Measurements from ENCODE around the gene CHN1.

GRCh38 chr2:174821628-174822027, 183.6 kb downstream of the CHN1 start:
- TF ChIP-seq POLR2A (IDR thresholded peaks at IDR 0.05) (no peak), POLR2AphosphoS5 (IDR thresholded peaks at IDR 0.05) (no peak)
- TF ChIP-seq, protein P1, sequence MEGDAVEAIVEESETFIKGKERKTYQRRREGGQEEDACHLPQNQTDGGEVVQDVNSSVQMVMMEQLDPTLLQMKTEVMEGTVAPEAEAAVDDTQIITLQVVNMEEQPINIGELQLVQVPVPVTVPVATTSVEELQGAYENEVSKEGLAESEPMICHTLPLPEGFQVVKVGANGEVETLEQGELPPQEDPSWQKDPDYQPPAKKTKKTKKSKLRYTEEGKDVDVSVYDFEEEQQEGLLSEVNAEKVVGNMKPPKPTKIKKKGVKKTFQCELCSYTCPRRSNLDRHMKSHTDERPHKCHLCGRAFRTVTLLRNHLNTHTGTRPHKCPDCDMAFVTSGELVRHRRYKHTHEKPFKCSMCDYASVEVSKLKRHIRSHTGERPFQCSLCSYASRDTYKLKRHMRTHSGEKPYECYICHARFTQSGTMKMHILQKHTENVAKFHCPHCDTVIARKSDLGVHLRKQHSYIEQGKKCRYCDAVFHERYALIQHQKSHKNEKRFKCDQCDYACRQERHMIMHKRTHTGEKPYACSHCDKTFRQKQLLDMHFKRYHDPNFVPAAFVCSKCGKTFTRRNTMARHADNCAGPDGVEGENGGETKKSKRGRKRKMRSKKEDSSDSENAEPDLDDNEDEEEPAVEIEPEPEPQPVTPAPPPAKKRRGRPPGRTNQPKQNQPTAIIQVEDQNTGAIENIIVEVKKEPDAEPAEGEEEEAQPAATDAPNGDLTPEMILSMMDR (IDR thresholded peaks at IDR 0.05): no peak

All from sigmoid colon (tissue), 4 donors.